ENCODE results near the gene NPIPB2. TPM values are rescaled to one million over a fixed set of nuclear protein-coding genes. Genes with fewer than 3 reads are reported as not detected.
A peak's percentile ranks its signal among the peaks of the same experiment; 100 is the strongest.
"Not testable (repeated sequence)": the region's sequence is repeated elsewhere in the genome, so short reads cannot be mapped to it uniquely, and the experiment has no call there.

The NPIPB2 gene
- total RNA-seq, 6 experiments from 2014 or later: 2.1 to 10.2 (median 4.2) TPM

DNA sequence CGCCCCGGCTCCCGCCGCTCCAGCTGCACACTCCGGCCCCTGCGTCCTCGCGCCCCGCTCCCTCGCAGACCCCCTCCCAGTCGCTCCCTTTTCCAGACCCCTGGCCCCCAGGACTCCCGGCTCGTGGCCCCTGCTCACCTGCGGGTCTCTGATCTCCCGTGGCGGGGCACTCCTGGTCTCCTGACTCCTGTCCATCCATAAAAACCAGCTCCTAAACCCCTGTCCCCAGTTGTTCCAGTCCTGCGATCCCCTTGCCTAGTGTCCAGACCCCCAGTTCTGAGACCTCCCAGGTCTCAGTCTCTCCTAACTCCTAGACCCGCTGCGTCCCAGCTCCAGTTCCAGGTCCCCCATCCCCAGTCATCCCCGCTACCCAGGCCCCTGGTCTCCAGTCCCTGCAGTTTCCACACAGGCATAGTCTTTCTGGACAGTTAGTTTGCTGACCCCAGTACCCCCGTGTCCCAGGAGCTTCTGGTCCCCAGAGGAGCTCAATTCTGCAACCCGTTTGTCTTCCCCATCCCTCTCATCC lies 35.1 kb upstream of the NPIPB2 start:
- peak overlapping the region; percentile 56 to 82 (median 59) for H3K27ac ChIP-seq
- WGBS (ENCODE audit: insufficient coverage, low coverage, low lambda C conversion rate, missing lambda C conversion rate): 0% methylated on average over 9 of the region's 22 CpGs
- peak overlapping the region; percentile 72 to 91 (median 74) for H3K4me3 ChIP-seq
- DNase-seq: no peak
- no peaks in the 10 kb centered on the region for H3K9me3 ChIP-seq
- no peaks in the 10 kb centered on the region for H3K27me3 ChIP-seq
- H3K4me1 ChIP-seq: peaks cover 0 to 11% (median 3%) of the 10 kb centered on the region in 4 donors
- peak in 3 of 4 donors; percentile 3 to 23 (median 18) for ATAC-seq
- no peak for TF ChIP-seq POLR2A (IDR thresholded peaks at IDR 0.05)
- TF ChIP-seq, protein P1, sequence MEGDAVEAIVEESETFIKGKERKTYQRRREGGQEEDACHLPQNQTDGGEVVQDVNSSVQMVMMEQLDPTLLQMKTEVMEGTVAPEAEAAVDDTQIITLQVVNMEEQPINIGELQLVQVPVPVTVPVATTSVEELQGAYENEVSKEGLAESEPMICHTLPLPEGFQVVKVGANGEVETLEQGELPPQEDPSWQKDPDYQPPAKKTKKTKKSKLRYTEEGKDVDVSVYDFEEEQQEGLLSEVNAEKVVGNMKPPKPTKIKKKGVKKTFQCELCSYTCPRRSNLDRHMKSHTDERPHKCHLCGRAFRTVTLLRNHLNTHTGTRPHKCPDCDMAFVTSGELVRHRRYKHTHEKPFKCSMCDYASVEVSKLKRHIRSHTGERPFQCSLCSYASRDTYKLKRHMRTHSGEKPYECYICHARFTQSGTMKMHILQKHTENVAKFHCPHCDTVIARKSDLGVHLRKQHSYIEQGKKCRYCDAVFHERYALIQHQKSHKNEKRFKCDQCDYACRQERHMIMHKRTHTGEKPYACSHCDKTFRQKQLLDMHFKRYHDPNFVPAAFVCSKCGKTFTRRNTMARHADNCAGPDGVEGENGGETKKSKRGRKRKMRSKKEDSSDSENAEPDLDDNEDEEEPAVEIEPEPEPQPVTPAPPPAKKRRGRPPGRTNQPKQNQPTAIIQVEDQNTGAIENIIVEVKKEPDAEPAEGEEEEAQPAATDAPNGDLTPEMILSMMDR (IDR thresholded peaks at IDR 0.05): no peak
- no peaks in the 10 kb centered on the region for H3K36me3 ChIP-seq
- intact Hi-C loops (cut with DNase I): loop anchor here (10.0 kb wide), 1 partner anchor 88 kb away; no protein-coding TSS in a partner anchor

DNA sequence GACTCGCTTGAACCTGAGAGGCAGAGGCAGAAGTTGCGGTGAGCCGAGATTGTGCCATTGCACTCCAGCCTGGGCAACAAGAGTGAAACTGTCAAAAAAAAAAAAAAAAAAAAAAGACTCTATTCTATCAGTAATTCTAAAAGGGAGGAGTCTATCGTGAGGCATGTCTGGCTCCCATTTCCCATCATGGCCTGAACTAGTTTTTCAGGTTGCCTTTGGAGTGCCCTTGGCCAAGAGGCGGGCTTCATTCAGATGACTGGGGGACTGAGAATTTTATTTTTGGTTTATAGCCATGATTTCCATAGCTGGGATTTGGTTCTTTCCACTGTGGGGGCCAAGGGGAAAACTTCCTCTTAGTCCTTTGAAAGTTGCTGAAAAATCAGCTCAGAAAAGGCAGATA lies 31.2 kb upstream of the NPIPB2 start:
- no peaks in the 10 kb centered on the region for H3K36me3 ChIP-seq
- 90% methylated on average over 5 of the region's 5 CpGs for WGBS (ENCODE audit: insufficient coverage, low coverage, low lambda C conversion rate, missing lambda C conversion rate)
- no peak overlapping the region for H3K4me3 ChIP-seq
- H3K27ac ChIP-seq: no peak overlapping the region
- TF ChIP-seq, protein P1 (IDR thresholded peaks at IDR 0.05): no peak
- no peak for TF ChIP-seq POLR2A (IDR thresholded peaks at IDR 0.05)
- no peaks in the 10 kb centered on the region for H3K27me3 ChIP-seq
- no peak for ATAC-seq
- no peaks in the 10 kb centered on the region for H3K9me3 ChIP-seq
- intact Hi-C loops (cut with DNase I): loop anchor here (10.0 kb wide), 1 partner anchor 92 kb away; no protein-coding TSS in a partner anchor
- DNase-seq: no peak
- peaks cover 0 to 11% (median 3%) of the 10 kb centered on the region in 4 donors for H3K4me1 ChIP-seq

DNA sequence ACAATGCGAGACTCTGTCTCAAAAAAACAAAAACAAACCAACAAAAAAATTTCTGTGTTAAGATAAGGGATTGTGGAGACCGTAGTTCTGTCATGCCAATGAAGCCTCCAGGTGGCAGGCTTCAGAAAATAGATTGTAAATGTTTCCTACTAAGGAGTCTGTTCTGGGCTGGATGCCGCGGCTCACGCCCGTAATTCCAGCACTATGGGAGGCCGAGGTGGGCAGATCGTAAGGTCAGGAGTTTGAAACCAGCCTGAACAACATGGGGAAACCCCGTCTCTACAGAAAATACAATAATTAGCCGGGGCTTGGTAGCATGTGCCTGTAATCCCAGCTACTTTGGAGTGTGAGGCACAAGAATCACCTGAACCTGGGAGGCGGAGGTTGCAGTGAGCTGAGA lies 30.3 kb upstream of the NPIPB2 start:
- intact Hi-C loops (cut with DNase I): loop anchor here (10.0 kb wide), 1 partner anchor 93 kb away; no protein-coding TSS in a partner anchor
- no peak overlapping the region for H3K4me3 ChIP-seq
- peaks cover 0 to 6% (median 2%) of the 10 kb centered on the region in 4 donors for H3K4me1 ChIP-seq
- WGBS (ENCODE audit: insufficient coverage, low coverage, low lambda C conversion rate, missing lambda C conversion rate): 85% methylated on average over 8 of the region's 11 CpGs
- no peak for DNase-seq
- TF ChIP-seq, protein P1 (IDR thresholded peaks at IDR 0.05): peak in 3 of 4 donors; percentile 27 to 36 (median 32)
- TF ChIP-seq POLR2A (IDR thresholded peaks at IDR 0.05): no peak
- ATAC-seq: peak in 1 of 4 donors; percentile 34
- H3K27ac ChIP-seq: no peak overlapping the region
- no peaks in the 10 kb centered on the region for H3K9me3 ChIP-seq
- H3K36me3 ChIP-seq: no peaks in the 10 kb centered on the region
- no peaks in the 10 kb centered on the region for H3K27me3 ChIP-seq

DNA sequence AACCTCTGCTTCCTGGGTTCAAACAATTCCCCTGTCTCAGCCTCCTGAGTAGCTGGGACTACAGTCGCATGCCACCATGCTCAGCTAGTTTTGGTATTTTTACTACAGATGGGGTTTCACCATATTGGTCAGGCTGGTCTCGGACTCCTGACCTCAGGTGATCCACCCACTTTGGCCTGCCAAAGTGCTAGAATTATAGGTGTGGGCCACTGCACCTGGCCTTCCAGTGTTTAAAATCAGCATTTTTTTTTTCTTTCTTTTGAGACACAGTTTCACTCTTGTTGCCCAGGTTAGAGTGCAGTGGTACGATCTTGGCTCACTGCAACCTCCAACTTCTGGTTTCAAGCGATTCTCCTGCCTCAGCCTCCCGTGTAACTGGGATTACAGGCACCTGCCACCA lies 28.4 kb upstream of the NPIPB2 start:
- H3K4me1 ChIP-seq, H3K27ac ChIP-seq, ATAC-seq, H3K36me3 ChIP-seq, H3K9me3 ChIP-seq, H3K27me3 ChIP-seq, DNase-seq, H3K4me3 ChIP-seq: not testable (repeated sequence)
- intact Hi-C loops (cut with DNase I): loop anchor here (10.0 kb wide), 1 partner anchor 95 kb away; no protein-coding TSS in a partner anchor
- WGBS (ENCODE audit: insufficient coverage, low coverage, low lambda C conversion rate, missing lambda C conversion rate): 67% methylated on average over 1 of the region's 5 CpGs

DNA sequence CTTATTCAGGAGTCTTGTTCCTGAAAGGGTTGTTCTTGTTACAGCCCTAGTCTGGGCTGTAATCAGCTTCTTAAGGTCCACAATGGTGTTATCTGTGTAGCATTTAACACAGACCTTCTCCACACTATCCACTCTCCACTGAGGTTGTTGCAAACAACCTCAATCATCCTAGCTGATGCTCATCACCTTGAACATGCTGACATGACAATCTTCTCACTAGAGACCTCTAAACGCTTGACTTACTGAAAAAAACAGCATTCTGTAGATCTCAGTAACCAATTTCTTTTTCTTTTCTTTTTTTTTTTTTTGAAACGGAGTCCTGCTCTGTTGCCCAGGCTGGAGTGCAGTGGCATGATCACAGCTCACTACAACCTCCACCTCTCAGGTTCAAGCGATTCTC lies 26.7 kb upstream of the NPIPB2 start:
- TF ChIP-seq POLR2A (IDR thresholded peaks at IDR 0.05): no peak
- TF ChIP-seq, protein P1 (IDR thresholded peaks at IDR 0.05): no peak
- intact Hi-C loops (cut with DNase I): no loop called here
- no peaks in the 10 kb centered on the region for H3K9me3 ChIP-seq
- no peak for ATAC-seq
- no peaks in the 10 kb centered on the region for H3K27me3 ChIP-seq
- H3K4me1 ChIP-seq: no peaks in the 10 kb centered on the region
- WGBS (ENCODE audit: insufficient coverage, low coverage, low lambda C conversion rate, missing lambda C conversion rate): 89% methylated on average over 2 of the region's 3 CpGs
- DNase-seq: no peak
- H3K36me3 ChIP-seq: no peaks in the 10 kb centered on the region
- no peak overlapping the region for H3K4me3 ChIP-seq
- H3K27ac ChIP-seq: no peak overlapping the region

Measured in right lobe of liver (tissue), 6 donors.